Neural crest cell (in vitro differentiated cells): Measurements from ENCODE around the gene ESR1. TPM values are rescaled to one million over a fixed set of nuclear protein-coding genes. Genes with fewer than 3 reads are reported as not detected.
"Not testable (repeated sequence)": the region's sequence is repeated elsewhere in the genome, so short reads cannot be mapped to it uniquely, and the experiment has no call there.

Source experiments
- DNase-seq: peaks from one replicate; pipeline ENCODE4 v3.0.0; 2021; ENCODE audit warnings: low read depth, mixed read lengths, low spot score
- H3K27ac Mint-ChIP-seq: one replicate; pipeline ENCODE4 v1.8.0; 2021; ENCODE audit warnings: mild to moderate bottlenecking, mixed read lengths; ENCODE audit not compliant: unreplicated experiment
- H3K27me3 Mint-ChIP-seq: 2 replicates; pipeline ENCODE4 v1.8.0; 2021; ENCODE audit warnings: low read depth, mild to moderate bottlenecking, mixed read lengths
- H3K36me3 Mint-ChIP-seq: 2 replicates; pipeline ENCODE4 v1.8.0; 2021; ENCODE audit warnings: low read depth, mild to moderate bottlenecking, mixed read lengths
- H3K4me1 Mint-ChIP-seq: 2 replicates; pipeline ENCODE4 v1.8.0; 2021; ENCODE audit warnings: mixed read lengths
- H3K4me3 Mint-ChIP-seq: one replicate; pipeline ENCODE4 v1.8.0; 2021; ENCODE audit warnings: mild to moderate bottlenecking, mixed read lengths
- H3K9me3 Mint-ChIP-seq: 2 replicates; pipeline ENCODE4 v1.8.0; 2021; ENCODE audit warnings: mixed read lengths
- CTCF ChIP-seq: fragments of 200-600 bp; sonication (generic); conservative IDR thresholded peaks from 2 replicates; pipeline ENCODE4 v1.5.0; 2021; ENCODE audit warnings: antibody characterized with exemption, mild to moderate bottlenecking
- total RNA-seq: library from RNA; stranded (reverse); gene quantifications from 2 replicates; pipeline ENCODE4 v1.2.1, GENCODE V29; 2021

Gene ESR1
- total RNA-seq, 1 donor from 2014 or later: not detected

- no peak for TF ChIP-seq CTCF
- Mint-ChIP-seq H3K4me1 (no peaks in the 10 kb centered on the region), H3K36me3 (no peaks in the 10 kb centered on the region)
Observed at GRCh38 chr6:151876122-151876521, 68.6 kb downstream of the ESR1 start.

GRCh38 chr6:151877458-151877857 is 70.0 kb downstream of the ESR1 start:
- H3K27me3 Mint-ChIP-seq: no peaks in the 10 kb centered on the region
- H3K36me3 Mint-ChIP-seq: no peaks in the 10 kb centered on the region
- H3K4me1 Mint-ChIP-seq: no peaks in the 10 kb centered on the region
- no peak overlapping the region for H3K4me3 Mint-ChIP-seq
- TF ChIP-seq CTCF: no peak
- H3K27ac Mint-ChIP-seq: no peak overlapping the region
- DNase-seq: no peak
- H3K9me3 Mint-ChIP-seq: no peaks in the 10 kb centered on the region

More at GRCh38 chr6:151876122-151876521, 68.6 kb downstream of the ESR1 start:
- no peak overlapping the region for H3K27ac Mint-ChIP-seq
- no peak overlapping the region for H3K4me3 Mint-ChIP-seq
- DNase-seq: no peak
- H3K9me3 Mint-ChIP-seq: no peaks in the 10 kb centered on the region
- no peaks in the 10 kb centered on the region for H3K27me3 Mint-ChIP-seq

- no peaks in the 10 kb centered on the region for H3K4me1 Mint-ChIP-seq
- no peak for DNase-seq
- H3K27ac Mint-ChIP-seq: no peak overlapping the region
- no peaks in the 10 kb centered on the region for H3K27me3 Mint-ChIP-seq
- no peaks in the 10 kb centered on the region for H3K36me3 Mint-ChIP-seq
- no peak for TF ChIP-seq CTCF
- no peak overlapping the region for H3K4me3 Mint-ChIP-seq
- no peaks in the 10 kb centered on the region for H3K9me3 Mint-ChIP-seq
Observed at GRCh38 chr6:151881231-151881630, 73.7 kb downstream of the ESR1 start.

GRCh38 chr6:151882206-151882605 is 74.7 kb downstream of the ESR1 start:
- Mint-ChIP-seq H3K27ac (peak overlapping the region; percentile 24), H3K4me3 (no peak overlapping the region), H3K27me3 (no peaks in the 10 kb centered on the region), H3K9me3 (no peaks in the 10 kb centered on the region), H3K4me1 (no peaks in the 10 kb centered on the region), H3K36me3 (no peaks in the 10 kb centered on the region)
- no peak for TF ChIP-seq CTCF
- no peak for DNase-seq

- Mint-ChIP-seq H3K4me1 (no peaks in the 10 kb centered on the region), H3K4me3 (no peak overlapping the region), H3K36me3 (no peaks in the 10 kb centered on the region), H3K9me3 (peaks cover 3% of the 10 kb centered on the region), H3K27ac (no peak overlapping the region), H3K27me3 (no peaks in the 10 kb centered on the region)
- TF ChIP-seq CTCF: no peak
- DNase-seq: no peak
Observed at GRCh38 chr6:151885234-151885633, 77.8 kb downstream of the ESR1 start.

- peaks cover 3% of the 10 kb centered on the region for H3K9me3 Mint-ChIP-seq
- H3K27me3 Mint-ChIP-seq: no peaks in the 10 kb centered on the region
- no peak for DNase-seq
- H3K4me1 Mint-ChIP-seq: no peaks in the 10 kb centered on the region
- H3K27ac Mint-ChIP-seq: no peak overlapping the region
- no peak for TF ChIP-seq CTCF
- no peaks in the 10 kb centered on the region for H3K36me3 Mint-ChIP-seq
- no peak overlapping the region for H3K4me3 Mint-ChIP-seq
Observed at GRCh38 chr6:151891524-151891923, 84.0 kb downstream of the ESR1 start.

- not testable (repeated sequence) for H3K4me3 Mint-ChIP-seq, H3K9me3 Mint-ChIP-seq, DNase-seq, H3K4me1 Mint-ChIP-seq, H3K36me3 Mint-ChIP-seq, H3K27me3 Mint-ChIP-seq, H3K27ac Mint-ChIP-seq
Observed at GRCh38 chr6:151894426-151894825, 86.9 kb downstream of the ESR1 start.

GRCh38 chr6:151899221-151899620 is 91.7 kb downstream of the ESR1 start:
- H3K4me3 Mint-ChIP-seq, H3K4me1 Mint-ChIP-seq, H3K9me3 Mint-ChIP-seq: not testable (repeated sequence)

More at GRCh38 chr6:151899221-151899620, 91.7 kb downstream of the ESR1 start:
- not testable (repeated sequence) for H3K36me3 Mint-ChIP-seq, H3K27me3 Mint-ChIP-seq, DNase-seq, H3K27ac Mint-ChIP-seq
